DOHH2 (cell line): ENCODE measurements around the gene KCNIP1.

Source experiments
- H3F3A ChIP-seq: fragments of 200-600 bp; sonication (generic), shearing (Covaris generic); 2 replicates; pipeline ENCODE4 v1.6.0; 2016; ENCODE audit warnings: antibody characterized with exemption, mild to moderate bottlenecking; ENCODE audit not compliant: control insufficient read depth, insufficient read depth
- H3K27ac ChIP-seq: fragments of 200-600 bp; sonication (generic); 2 replicates; pipeline ENCODE4 v1.5.1; 2014; ENCODE audit warnings: low read depth, mild to moderate bottlenecking, low read length, moderate library complexity
- H3K27me3 ChIP-seq: fragments of 200-600 bp; sonication (generic); 2 replicates; pipeline ENCODE4 v1.6.1; 2014; ENCODE audit warnings: mild to moderate bottlenecking, low read length, mixed read lengths; ENCODE audit not compliant: control insufficient read depth
- H3K36me3 ChIP-seq: fragments of 200-600 bp; sonication (generic); 2 replicates; pipeline ENCODE4 v1.6.1; 2014; ENCODE audit warnings: mild to moderate bottlenecking, low read length, moderate library complexity, mixed read lengths; ENCODE audit not compliant: control insufficient read depth
- H3K4me1 ChIP-seq: fragments of 200-600 bp; sonication (generic); 2 replicates; pipeline ENCODE4 v1.6.1; 2014; ENCODE audit warnings: mild to moderate bottlenecking, low read length, mixed read lengths; ENCODE audit not compliant: control insufficient read depth
- H3K4me2 ChIP-seq: fragments of 200-600 bp; sonication (generic); 2 replicates; pipeline ENCODE4 v1.6.0; 2014; ENCODE audit warnings: mild to moderate bottlenecking, low read length, moderate library complexity
- H3K4me3 ChIP-seq: fragments of 200-600 bp; sonication (generic); 2 replicates; pipeline ENCODE4 v1.5.1; 2014; ENCODE audit warnings: mild to moderate bottlenecking, low read length, mixed read lengths
- H3K79me2 ChIP-seq: fragments of 200-600 bp; sonication (generic); 2 replicates; pipeline ENCODE4 v1.6.1; 2014; ENCODE audit warnings: mild to moderate bottlenecking, low read length, mixed read lengths; ENCODE audit not compliant: control insufficient read depth
- H3K9me2 ChIP-seq: fragments of 200-600 bp; sonication (generic); replicated peaks from 2 replicates; pipeline ENCODE4 v1.6.1; 2014; ENCODE audit warnings: mild to moderate bottlenecking, low read length, mixed read lengths; ENCODE audit not compliant: control insufficient read depth
- H3K9me3 ChIP-seq: fragments of 200-600 bp; sonication (generic); 2 replicates; pipeline ENCODE4 v1.6.1; 2014; ENCODE audit warnings: antibody characterized with exemption, low read length, mixed read lengths; ENCODE audit not compliant: control insufficient read depth, insufficient read depth
- H4K20me1 ChIP-seq: fragments of 200-600 bp; sonication (generic); 2 replicates; pipeline ENCODE4 v1.6.0; 2014; ENCODE audit warnings: low read depth, mild to moderate bottlenecking, antibody characterized with exemption, low read length, moderate library complexity; ENCODE audit not compliant: control insufficient read depth, insufficient read depth
- CTCF ChIP-seq: fragments of 200-600 bp; sonication (generic); IDR thresholded peaks from one replicate; pipeline ENCODE4 v1.5.1; 2014; ENCODE audit warnings: antibody characterized with exemption, mild to moderate bottlenecking, low read depth, low read length; ENCODE audit not compliant: poor library complexity, severe bottlenecking
- EZH2phosphoT487 ChIP-seq: fragments of 200-600 bp; sonication (generic); IDR thresholded peaks from 2 replicates; pipeline ENCODE4 v1.6.1; 2017; ENCODE audit warnings: borderline replicate concordance, mild to moderate bottlenecking, antibody characterized with exemption, low read length, moderate library complexity, mixed read lengths

The KCNIP1 gene

GRCh38 chr5:170782438-170782837, 278.6 kb downstream of the KCNIP1 start:
- Histone ChIP-seq H4K20me1 (no peaks in the 10 kb centered on the region), H3K27me3 (no peaks in the 10 kb centered on the region), H3K9me3 (no peaks in the 10 kb centered on the region), H3K27ac (no peak overlapping the region), H3K79me2 (no peaks in the 10 kb centered on the region), H3F3A (no peaks in the 10 kb centered on the region), H3K4me2 (no peak overlapping the region), H3K4me3 (no peak overlapping the region), H3K4me1 (no peaks in the 10 kb centered on the region), H3K36me3 (no peaks in the 10 kb centered on the region), H3K9me2 (no peaks in the 10 kb centered on the region)
- TF ChIP-seq CTCF (no peak), EZH2phosphoT487 (no peak)

- Histone ChIP-seq H3F3A (no peaks in the 10 kb centered on the region), H3K9me2 (no peaks in the 10 kb centered on the region), H3K4me3 (no peak within 1 kb of the TSS), H3K27ac (no peak within 1 kb of the TSS), H3K27me3 (no peaks in the 10 kb centered on the region), H3K79me2 (no peaks in the 10 kb centered on the region), H3K36me3 (no peaks in the 10 kb centered on the region), H3K4me2 (no peak within 1 kb of the TSS), H4K20me1 (no peaks in the 10 kb centered on the region), H3K4me1 (no peaks in the 10 kb centered on the region), H3K9me3 (no peaks in the 10 kb centered on the region)
- TF ChIP-seq EZH2phosphoT487 (no peak), CTCF (no peak)
These were observed 279.9 kb downstream of the KCNIP1 start, which contains the start of gene GABRP for GRCh38 chr5:170783498-170784247. GABRP (plus strand) TSS chr5:170783725; CDS start chr5:170788616, 4,891 bp downstream.

GRCh38 chr5:170785416-170785815, 281.6 kb downstream of the KCNIP1 start:
- Histone ChIP-seq H3K4me3 (no peak overlapping the region), H3K27ac (no peak overlapping the region), H3K79me2 (no peaks in the 10 kb centered on the region), H3K4me1 (no peaks in the 10 kb centered on the region), H3K36me3 (no peaks in the 10 kb centered on the region), H4K20me1 (no peaks in the 10 kb centered on the region), H3K9me3 (no peaks in the 10 kb centered on the region), H3K9me2 (no peaks in the 10 kb centered on the region), H3F3A (no peaks in the 10 kb centered on the region), H3K4me2 (no peak overlapping the region), H3K27me3 (no peaks in the 10 kb centered on the region)
- no peak for TF ChIP-seq EZH2phosphoT487
- no peak for TF ChIP-seq CTCF
